Measurements from ENCODE around the gene PHGDH.
"Not testable (repeated sequence)": the region's sequence is repeated elsewhere in the genome, so short reads cannot be mapped to it uniquely, and the experiment has no call there.

The PHGDH gene

DNA sequence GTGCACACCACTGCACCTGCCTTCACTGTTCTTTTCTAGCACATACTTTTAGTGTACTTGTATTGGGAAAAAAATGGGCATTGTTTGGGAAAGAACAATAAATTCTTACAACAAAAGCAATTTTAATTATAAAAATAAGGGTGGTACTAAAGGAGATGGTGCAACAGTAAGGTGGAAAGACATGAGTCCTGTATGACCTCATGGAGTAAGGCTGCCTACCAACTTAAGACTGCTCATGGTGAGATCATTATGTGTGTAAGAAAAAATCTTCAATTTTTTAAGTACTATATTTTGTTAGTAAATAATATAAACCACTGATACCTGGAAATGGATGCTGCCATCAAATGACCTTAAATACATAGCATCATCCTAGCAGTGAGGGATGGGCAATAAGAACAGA, 29.6 kb upstream of the PHGDH start:
- DNase-seq = no peak

DNA sequence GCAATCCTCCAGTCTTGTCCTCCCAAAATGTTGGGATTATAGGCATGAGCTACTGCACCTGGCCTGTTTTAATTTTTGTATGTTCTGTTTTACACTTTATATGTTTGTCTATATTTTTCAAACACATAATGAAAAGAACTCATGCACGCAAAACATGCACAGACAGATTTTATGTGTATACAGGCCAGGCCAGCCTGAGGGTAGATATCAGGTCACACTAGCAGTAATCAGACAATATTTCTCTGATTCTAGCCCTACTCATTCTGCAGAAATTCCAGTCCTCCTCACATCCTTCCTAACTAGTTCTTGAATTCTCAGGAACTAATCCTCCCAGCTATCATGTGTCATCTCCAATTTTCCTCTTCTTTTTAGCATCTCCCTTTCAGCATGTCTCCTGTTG, 27.8 kb upstream of the PHGDH start:
- DNase-seq = no peak
- TF ChIP-seq POLR2A (IDR thresholded peaks at IDR 0.05; ENCODE audit: low read length) (no peak), GATA1 (IDR thresholded peaks at IDR 0.05; ENCODE audit: low read depth, low read length) (no peak)

More for the DNA sequence above, 29.6 kb upstream of the PHGDH start:
- TF ChIP-seq GATA1 (IDR thresholded peaks at IDR 0.05; ENCODE audit: low read depth, low read length) (no peak), POLR2A (IDR thresholded peaks at IDR 0.05; ENCODE audit: low read length) (no peak)

DNA sequence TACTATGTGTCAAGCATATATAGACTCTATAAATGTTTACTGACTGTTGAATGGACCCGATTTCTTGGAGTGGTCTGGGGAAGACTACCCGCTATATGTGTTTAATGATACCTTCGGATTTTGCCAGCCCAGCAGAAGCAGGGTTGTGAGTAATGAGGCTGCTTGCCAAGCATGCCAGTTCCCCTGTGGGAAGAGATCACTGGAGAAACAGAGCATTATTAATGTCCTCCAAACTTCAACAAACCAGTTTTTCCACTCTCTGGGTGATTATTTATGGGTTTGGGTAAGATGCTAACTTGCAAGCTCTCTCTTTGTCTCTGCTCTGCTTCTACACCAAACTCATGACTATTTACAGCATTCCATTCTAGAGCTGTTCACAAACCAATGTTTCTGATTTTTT, 25.1 kb upstream of the PHGDH start:
- DNase-seq = no peak
- no peak for TF ChIP-seq POLR2A (IDR thresholded peaks at IDR 0.05; ENCODE audit: low read length)
- no peak for TF ChIP-seq GATA1 (IDR thresholded peaks at IDR 0.05; ENCODE audit: low read depth, low read length)

DNA sequence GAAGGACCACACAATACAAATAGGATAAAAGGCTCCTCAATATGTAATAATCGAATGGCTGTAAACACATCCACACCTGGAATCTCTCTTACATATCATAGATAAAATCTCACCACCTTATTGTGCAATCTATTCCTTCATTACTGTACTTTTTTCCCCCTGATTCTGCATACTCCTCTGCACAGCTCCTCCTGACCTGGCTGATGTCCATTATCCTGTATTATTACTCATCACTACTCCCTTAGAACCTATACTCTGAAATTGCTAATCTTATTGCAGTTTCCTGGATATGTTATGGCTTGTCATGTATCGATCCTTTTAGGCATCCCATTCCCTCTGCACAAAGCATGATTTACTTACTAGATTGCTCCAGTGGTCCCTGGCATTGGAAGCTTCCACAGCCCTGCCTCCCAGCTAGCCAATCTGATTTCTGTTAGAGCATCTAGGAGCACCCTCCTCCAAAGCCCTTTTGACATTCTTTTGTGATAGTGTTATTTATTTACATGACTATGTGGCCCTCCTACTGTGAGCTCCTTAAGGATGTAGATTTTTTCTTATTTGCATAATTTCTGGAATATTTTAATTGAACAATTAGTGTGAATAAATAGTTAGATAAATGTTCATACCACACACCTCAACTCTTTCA, 24.2 kb upstream of the PHGDH start:
- TF ChIP-seq POLR2A (IDR thresholded peaks at IDR 0.05; ENCODE audit: low read length) (no peak), GATA1 (IDR thresholded peaks at IDR 0.05; ENCODE audit: low read depth, low read length) (no peak)
- no peak for DNase-seq

DNA sequence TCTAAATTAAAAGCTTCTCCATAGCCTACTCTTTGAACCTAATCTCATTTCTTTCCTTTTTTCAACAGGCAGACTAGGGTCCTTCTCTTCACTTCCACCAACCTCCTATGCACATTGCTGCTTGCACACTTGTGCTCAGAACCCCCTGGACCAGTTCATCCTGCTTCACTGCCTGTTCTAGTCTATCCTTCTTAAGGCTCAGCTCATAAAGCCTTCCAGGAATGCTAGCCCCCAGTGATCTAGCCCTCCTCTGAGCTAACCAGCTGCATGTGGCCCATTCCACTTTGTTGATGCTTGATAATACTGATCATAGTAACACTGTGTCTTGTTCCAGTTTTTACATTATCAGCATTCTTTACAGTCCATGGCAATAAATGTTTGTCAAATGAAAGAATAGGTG, 22.9 kb upstream of the PHGDH start:
- no peak for TF ChIP-seq POLR2A (IDR thresholded peaks at IDR 0.05; ENCODE audit: low read length)
- TF ChIP-seq GATA1 (IDR thresholded peaks at IDR 0.05; ENCODE audit: low read depth, low read length) = no peak
- DNase-seq = no peak

DNA sequence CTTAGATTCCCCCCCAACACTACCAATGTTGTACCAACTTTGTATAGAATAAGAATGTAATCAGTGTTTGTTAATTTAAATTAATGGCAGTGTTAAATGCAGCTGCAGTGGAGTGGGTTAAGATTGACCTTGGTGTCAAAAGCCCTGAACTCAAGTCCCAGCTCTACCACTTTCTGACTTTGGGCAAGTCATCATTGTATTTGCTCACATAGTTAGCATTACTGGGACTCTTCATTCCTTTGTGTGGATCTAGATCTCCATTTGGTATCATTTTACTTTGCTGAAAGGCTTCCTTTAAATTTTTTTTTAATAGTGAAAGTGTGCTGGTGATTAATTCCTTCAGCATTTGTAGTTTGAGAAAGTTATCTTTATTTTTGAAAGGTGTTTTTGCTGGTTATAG, 22.2 kb upstream of the PHGDH start:
- DNase-seq = no peak
- TF ChIP-seq POLR2A (IDR thresholded peaks at IDR 0.05; ENCODE audit: low read length) (no peak), GATA1 (IDR thresholded peaks at IDR 0.05; ENCODE audit: low read depth, low read length) (no peak)

DNA sequence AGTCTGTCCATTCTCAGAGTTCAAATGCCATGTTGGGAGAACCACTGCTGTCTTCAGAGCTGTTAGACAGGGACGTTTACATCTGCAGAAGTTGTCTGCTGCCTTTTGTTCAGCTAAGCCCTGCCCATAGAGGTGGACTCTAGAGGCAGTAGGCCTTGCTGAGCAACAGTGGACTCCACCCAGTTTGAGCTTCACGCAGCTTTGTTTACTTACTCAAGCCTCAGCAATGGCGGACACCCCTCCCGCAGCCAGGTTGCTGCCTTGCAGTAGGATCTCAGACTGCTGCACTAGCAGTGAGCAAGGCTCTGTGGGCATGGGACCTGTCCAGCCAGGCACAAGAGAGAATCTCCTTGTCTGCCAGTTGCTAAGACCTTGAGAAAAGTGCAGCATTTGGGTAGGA, 14.9 kb upstream of the PHGDH start:
- not testable (repeated sequence) for DNase-seq

DNA sequence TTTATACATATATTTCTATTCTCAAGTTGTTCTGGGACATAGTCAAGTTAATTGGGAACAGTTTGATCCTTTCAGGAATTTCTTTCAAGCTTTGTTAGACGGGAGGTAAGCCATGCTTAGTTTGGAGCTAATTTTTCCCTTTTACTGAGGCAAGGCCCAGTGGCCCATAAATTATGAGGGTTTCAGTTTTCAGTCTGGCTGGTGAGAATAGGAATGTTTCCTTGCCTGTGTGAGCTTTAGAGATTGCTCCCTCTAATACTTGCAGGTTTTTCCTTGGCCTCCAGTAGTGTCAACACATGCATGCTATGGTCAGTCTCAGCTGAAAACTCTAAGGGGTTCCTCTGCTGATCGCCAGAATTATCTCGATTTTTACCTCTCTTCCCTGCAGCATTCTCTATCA, 14.1 kb upstream of the PHGDH start:
- no peak for DNase-seq
- TF ChIP-seq GATA1 (IDR thresholded peaks at IDR 0.05; ENCODE audit: low read depth, low read length) (no peak), POLR2A (IDR thresholded peaks at IDR 0.05; ENCODE audit: low read length) (no peak)

DNA sequence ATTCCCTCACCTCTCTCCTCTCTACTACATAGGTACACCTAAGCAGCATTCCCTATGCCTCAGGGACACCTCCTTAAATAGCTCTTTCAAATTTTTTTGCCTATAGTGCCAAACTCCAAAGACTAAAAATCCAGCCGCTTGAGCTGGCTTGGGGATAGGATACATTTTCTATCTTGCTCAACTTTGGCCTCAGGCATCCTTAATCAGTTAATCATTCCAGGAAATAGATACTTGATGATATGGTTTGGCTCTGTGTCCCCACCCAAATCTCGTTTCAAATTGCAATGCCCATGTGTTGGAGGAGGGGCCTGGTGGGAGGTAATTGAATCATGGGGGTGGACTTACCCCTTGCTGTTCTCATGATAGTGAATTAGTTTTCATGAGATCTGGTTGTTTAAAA, 11.4 kb upstream of the PHGDH start:
- no peak for TF ChIP-seq POLR2A (IDR thresholded peaks at IDR 0.05; ENCODE audit: low read length)
- TF ChIP-seq GATA1 (IDR thresholded peaks at IDR 0.05; ENCODE audit: low read depth, low read length) = no peak
- DNase-seq = no peak

DNA sequence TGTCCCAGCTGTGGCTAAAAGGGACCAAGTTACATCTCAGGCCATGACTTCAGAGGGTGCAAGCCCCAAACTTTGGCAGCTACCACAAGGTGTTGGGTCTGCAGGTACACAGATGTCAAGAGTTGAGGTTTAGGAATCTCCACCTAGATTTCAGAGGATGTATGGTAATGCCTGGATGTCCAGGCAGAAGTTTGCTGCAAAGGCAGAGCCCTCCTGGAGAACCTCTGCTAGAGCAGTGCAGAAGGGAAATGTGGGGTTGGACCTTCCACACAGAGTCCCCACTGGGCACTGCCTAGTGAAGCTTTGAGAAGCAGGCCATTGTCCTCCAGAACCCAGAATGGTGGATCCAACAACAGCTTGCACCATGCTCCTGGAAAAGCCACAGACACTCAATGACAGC, 10.1 kb upstream of the PHGDH start:
- TF ChIP-seq GATA1 (IDR thresholded peaks at IDR 0.05; ENCODE audit: low read depth, low read length) (no peak), POLR2A (IDR thresholded peaks at IDR 0.05; ENCODE audit: low read length) (no peak)

DNA sequence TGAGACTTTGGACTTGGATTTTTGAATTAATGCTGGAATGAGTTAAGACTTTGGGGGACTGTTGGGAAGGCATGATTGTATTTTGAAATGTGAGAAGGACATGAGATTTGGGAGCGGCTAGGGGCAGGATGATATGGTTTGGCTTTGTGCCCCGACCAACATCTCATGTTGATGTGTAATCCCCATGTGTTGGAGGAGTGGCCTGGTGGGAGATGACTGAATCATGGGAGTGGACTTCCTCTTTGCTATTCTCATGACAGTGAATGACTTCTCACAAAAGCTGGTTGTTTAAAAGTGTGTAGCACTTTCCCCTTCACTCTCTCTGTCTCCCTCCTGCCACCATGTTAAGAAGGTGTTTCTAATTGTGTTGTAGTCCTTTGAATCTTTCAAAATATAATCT, 9.3 kb upstream of the PHGDH start:
- DNase-seq = no peak
- no peak for TF ChIP-seq POLR2A (IDR thresholded peaks at IDR 0.05; ENCODE audit: low read length)

More for the DNA sequence above, 10.1 kb upstream of the PHGDH start:
- DNase-seq = no peak

DNA sequence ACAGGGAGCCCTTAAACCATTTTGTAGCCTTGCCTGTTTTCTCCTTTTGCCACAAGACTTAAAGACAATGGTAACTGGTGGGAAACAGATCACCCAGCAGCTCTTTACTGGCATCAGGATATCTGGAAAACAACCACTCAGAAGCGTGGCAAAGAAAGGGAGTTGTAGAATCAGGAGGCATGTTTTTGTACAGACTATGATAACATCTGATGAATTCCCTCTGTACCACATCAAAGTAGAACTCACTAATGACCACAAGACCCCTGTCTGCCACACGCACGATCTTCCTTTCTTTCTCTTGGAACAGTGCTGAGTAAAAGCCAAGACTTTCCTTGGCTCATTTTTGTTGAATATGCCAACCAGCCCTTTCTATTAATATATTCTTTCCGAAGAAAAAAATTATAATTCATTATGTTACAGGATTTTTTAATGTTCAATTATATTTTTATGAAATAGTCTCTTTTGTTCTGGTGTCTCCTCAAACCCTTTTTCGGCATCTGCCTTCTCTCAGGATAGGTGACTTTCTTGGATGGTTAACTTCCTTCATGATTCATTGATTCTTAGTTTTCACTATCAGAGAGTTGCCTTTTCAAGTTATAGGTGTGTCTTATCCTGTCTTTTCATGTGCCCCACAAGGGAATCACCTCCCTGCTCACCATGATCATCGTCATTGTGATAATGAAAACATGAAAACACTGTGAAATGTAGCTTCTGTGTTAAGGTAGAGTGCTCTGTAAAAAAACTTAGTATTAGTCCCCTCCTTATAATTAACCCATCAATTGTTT, 7.9 kb upstream of the PHGDH start:
- no peak for TF ChIP-seq GATA1 (IDR thresholded peaks at IDR 0.05; ENCODE audit: low read depth, low read length)
- no peak for DNase-seq

DNA sequence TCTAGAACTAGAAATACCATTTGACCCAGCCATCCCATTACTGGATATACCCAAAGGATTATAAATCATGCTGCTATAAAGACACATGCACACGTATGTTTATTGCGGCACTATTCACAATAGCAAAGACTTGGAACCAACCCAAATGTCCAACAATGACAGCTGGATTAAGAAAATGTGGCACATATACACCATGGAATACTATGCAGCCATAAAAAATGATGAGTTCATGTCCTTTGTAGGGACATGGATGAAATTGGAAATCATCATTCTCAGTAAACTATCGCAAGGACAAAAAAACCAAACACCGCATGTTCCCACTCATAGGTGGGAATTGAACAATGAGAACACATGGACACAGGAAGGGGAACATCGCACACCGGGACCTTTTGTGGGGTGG, 5.1 kb upstream of the PHGDH start:
- DNase-seq = not testable (repeated sequence)

DNA sequence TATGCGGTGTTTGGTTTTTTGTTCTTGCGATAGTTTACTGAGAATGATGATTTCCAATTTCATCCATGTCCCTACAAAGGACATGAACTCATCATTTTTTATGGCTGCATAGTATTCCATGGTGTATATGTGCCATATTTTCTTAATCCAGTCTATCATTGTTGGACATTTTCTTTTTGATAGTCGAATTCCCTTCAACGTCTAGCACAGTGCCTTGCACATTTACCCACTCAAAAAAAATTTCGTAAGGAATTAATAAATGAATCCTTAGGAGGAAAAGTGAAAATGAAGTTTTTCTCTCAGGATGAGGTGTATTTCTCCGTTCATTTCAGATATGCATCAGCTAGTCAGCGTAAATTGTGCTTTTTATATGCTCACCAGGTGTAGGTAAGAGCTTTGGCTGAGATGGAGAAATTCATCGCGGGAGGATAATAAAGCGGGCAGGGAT, 354 bp upstream of the PHGDH start:
- DNase-seq = not testable (repeated sequence)

DNA sequence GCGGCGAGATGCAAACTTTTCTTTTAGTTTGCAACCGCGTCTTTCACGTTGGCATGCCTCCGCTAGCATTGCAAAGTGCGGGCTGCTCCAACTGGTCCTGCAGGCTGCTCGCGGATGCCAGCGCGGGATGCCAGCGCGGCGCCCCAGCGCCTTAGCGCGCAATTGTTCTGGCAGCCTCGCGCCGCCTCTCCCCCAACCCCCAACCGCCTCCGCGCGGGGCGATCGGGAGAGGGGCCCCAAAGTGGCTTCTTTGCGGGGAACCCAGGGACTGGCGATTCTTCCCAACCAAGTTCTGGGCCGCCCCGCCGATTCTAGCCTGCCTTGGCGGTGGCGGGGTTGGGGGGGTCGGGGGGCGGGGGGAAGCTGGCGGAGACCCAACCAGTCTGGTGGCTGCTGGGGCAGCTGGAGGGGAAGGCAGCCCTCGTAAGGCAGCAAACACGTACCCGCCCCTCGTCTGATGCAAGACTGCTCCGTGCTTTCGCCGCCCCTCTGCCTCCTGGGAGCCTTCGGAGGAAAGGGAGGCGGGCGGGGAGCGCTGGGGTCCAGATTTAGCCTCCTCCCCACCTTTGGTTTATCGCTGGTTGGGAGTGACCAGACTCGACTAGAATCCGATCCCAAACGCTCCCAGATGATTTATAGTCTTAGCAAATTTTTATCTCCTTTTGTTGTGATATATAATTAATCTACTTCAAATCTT, 756 bp downstream of the PHGDH start:
- TF ChIP-seq GATA1 (IDR thresholded peaks at IDR 0.05; ENCODE audit: low read depth, low read length) (no peak), POLR2A (IDR thresholded peaks at IDR 0.05; ENCODE audit: low read length) (no peak)
- peak; percentile 71 to 80 for DNase-seq
